ENCODE data around the gene ANKZF1. TPM values are rescaled to one million over a fixed set of nuclear protein-coding genes. Genes with fewer than 3 reads are reported as not detected.

Gene ANKZF1
- total RNA-seq, 2 experiments from 2014 or later = 140 to 166 TPM

GRCh38 chr2:219274361-219274921 is 44.8 kb downstream of the ANKZF1 start:
- CTCF ChIA-PET = interaction anchor here (0.9 to 15.5 kb wide), 8 partner anchors 13 to 233 kb away, joined by 3 to 257 read pairs (median 4); partner anchors contain the start of genes TUBA4A and TUBA4B
- peaks cover 20% of the 10 kb centered on the region for H3K4me1 Mint-ChIP-seq
- no peak overlapping the region for H3K4me3 Mint-ChIP-seq
- no peaks in the 10 kb centered on the region for H3K9me3 Mint-ChIP-seq (ENCODE audit: low read depth)
- ATAC-seq = no peak
- no peak overlapping the region for H3K27ac Mint-ChIP-seq
- no peak for DNase-seq
- intact Hi-C loops (cut with DNase I, micrococcal nuclease) = no loop called here
- no peaks in the 10 kb centered on the region for H3K27me3 Mint-ChIP-seq
- POLR2A ChIA-PET = no interaction called here
- no peaks in the 10 kb centered on the region for H3K36me3 Mint-ChIP-seq (ENCODE audit: low read depth)

GRCh38 chr2:219277703-219278654 is 48.4 kb downstream of the ANKZF1 start:
- intact Hi-C loops (cut with DNase I, micrococcal nuclease) = loop anchor here in 1 of 2 experiments (1.0 to 5.0 kb wide), 4 partner anchors 20 to 991 kb away; partner anchors contain the start of genes ABCB6 and ZFAND2B
- ChIA-PET CTCF (interaction anchor here (0.6 to 15.5 kb wide), 26 partner anchors 9 to 660 kb away, joined by 3 to 257 read pairs (median 3); partner anchors contain the start of genes ANKZF1, CNPPD1, GLB1L and STK16), POLR2A (interaction anchor here (0.6 to 2.6 kb wide), 10 partner anchors 24 to 619 kb away, joined by 3 to 33 read pairs (median 4); partner anchors contain the start of genes ANKZF1, ATG9A, BCS1L and DNPEP)
- peak overlapping the region; percentile 93 for H3K27ac Mint-ChIP-seq
- peaks cover 37% of the 10 kb centered on the region for H3K4me1 Mint-ChIP-seq
- peak overlapping the region; percentile 96 for H3K4me3 Mint-ChIP-seq
- peak; percentile 86 for DNase-seq
- H3K27me3 Mint-ChIP-seq = no peaks in the 10 kb centered on the region
- ATAC-seq = peak; percentile 8
- peaks cover 7% of the 10 kb centered on the region for H3K36me3 Mint-ChIP-seq (ENCODE audit: low read depth)
- no peaks in the 10 kb centered on the region for H3K9me3 Mint-ChIP-seq (ENCODE audit: low read depth)

- H3K27me3 Mint-ChIP-seq = no peaks in the 10 kb centered on the region
- H3K4me1 Mint-ChIP-seq = peaks cover 37% of the 10 kb centered on the region
- ChIA-PET CTCF (interaction anchor here (0.8 to 15.5 kb wide), 20 partner anchors 8 to 281 kb away, joined by 3 to 257 read pairs (median 4); partner anchors contain the start of genes ANKZF1, CNPPD1, GLB1L and STK16), POLR2A (interaction anchor here (0.6 to 2.6 kb wide), 10 partner anchors 16 to 619 kb away, joined by 3 to 33 read pairs (median 4); partner anchors contain the start of genes ANKZF1, ATG9A, BCS1L and TUBA4A)
- H3K36me3 Mint-ChIP-seq (ENCODE audit: low read depth) = peaks cover 10% of the 10 kb centered on the region
- ATAC-seq (no peak), DNase-seq (no peak)
- intact Hi-C loops (cut with DNase I, micrococcal nuclease) = loop anchor here (1.0 to 5.0 kb wide), 19 partner anchors 16 to 991 kb away; partner anchors contain the start of genes ABCB6 (in 2 of the 2), ANKZF1 (in 2 of the 2), ATG9A (in 2 of the 2) and TUBA4A (in 2 of the 2)
- H3K27ac Mint-ChIP-seq = peak overlapping the region; percentile 93
- no peaks in the 10 kb centered on the region for H3K9me3 Mint-ChIP-seq (ENCODE audit: low read depth)
- H3K4me3 Mint-ChIP-seq = peak overlapping the region; percentile 96
Observed at GRCh38 chr2:219278655-219279150, 49.1 kb downstream of the ANKZF1 start.

GRCh38 chr2:219279151-219279915 is 49.7 kb downstream of the ANKZF1 start, which contains the start of gene DNAJB2:
Gene DNAJB2 (plus strand): TSS chr2:219279366. CDS start chr2:219279834, 468 bp downstream.
- ATAC-seq (peak; percentile 86), DNase-seq (peak; percentile 100)
- Mint-ChIP-seq H3K9me3 (ENCODE audit: low read depth) (no peaks in the 10 kb centered on the region), H3K4me3 (peak within 1 kb of the TSS; percentile 96), H3K4me1 (peaks cover 37% of the 10 kb centered on the region), H3K27me3 (no peaks in the 10 kb centered on the region), H3K36me3 (ENCODE audit: low read depth) (peaks cover 10% of the 10 kb centered on the region), H3K27ac (peak within 1 kb of the TSS; percentile 95)
- POLR2A ChIA-PET = interaction anchor here (0.6 to 2.6 kb wide), 11 partner anchors 16 to 620 kb away, joined by 3 to 33 read pairs (median 4); partner anchors contain the start of genes ANKZF1, ATG9A, BCS1L and TUBA4A
- intact Hi-C loops (cut with DNase I, micrococcal nuclease) = loop anchor here (1.0 to 5.0 kb wide), 19 partner anchors 15 to 992 kb away; partner anchors contain the start of genes ABCB6 (in 2 of the 2), ANKZF1 (in 2 of the 2), ATG9A (in 2 of the 2) and TUBA4A (in 2 of the 2)
- CTCF ChIA-PET = interaction anchor here (0.8 to 15.5 kb wide), 15 partner anchors 8 to 124 kb away, joined by 3 to 257 read pairs (median 5); partner anchors contain the start of genes ANKZF1, CNPPD1, GLB1L and STK16

- H3K27ac Mint-ChIP-seq = peak overlapping the region; percentile 95
- intact Hi-C loops (cut with DNase I, micrococcal nuclease) = loop anchor here (1.0 to 5.0 kb wide), 19 partner anchors 14 to 993 kb away; partner anchors contain the start of genes ABCB6 (in 2 of the 2), ANKZF1 (in 2 of the 2), ATG9A (in 2 of the 2) and TUBA4A (in 2 of the 2)
- H3K9me3 Mint-ChIP-seq (ENCODE audit: low read depth) = no peaks in the 10 kb centered on the region
- ATAC-seq (no peak), DNase-seq (no peak)
- ChIA-PET CTCF (interaction anchor here (0.9 to 15.5 kb wide), 5 partner anchors 15 to 120 kb away, joined by 3 to 257 read pairs (median 27); partner anchors contain the start of genes TUBA4A and TUBA4B), POLR2A (interaction anchor here (1.6 to 2.6 kb wide), 3 partner anchors 26 to 50 kb away, joined by 8 to 33 read pairs (median 8); partner anchors contain the start of genes ANKZF1, ATG9A, TUBA4A and TUBA4B)
- H3K27me3 Mint-ChIP-seq = no peaks in the 10 kb centered on the region
- H3K4me3 Mint-ChIP-seq = peak overlapping the region; percentile 96
- peaks cover 37% of the 10 kb centered on the region for H3K4me1 Mint-ChIP-seq
- H3K36me3 Mint-ChIP-seq (ENCODE audit: low read depth) = peaks cover 10% of the 10 kb centered on the region
Observed at GRCh38 chr2:219279916-219280516, 50.4 kb downstream of the ANKZF1 start.

- ChIA-PET CTCF (interaction anchor here (0.9 to 15.5 kb wide), 3 partner anchors 15 to 121 kb away, joined by 3 to 257 read pairs (median 7); no protein-coding TSS in a partner anchor), POLR2A (interaction anchor here (0.8 kb wide), 1 partner anchor 31 kb away, joined by 3 read pairs; no protein-coding TSS in a partner anchor)
- DNase-seq = no peak
- Mint-ChIP-seq H3K27me3 (no peaks in the 10 kb centered on the region), H3K9me3 (ENCODE audit: low read depth) (no peaks in the 10 kb centered on the region), H3K4me1 (peaks cover 37% of the 10 kb centered on the region), H3K27ac (peak overlapping the region; percentile 95), H3K36me3 (ENCODE audit: low read depth) (peaks cover 12% of the 10 kb centered on the region), H3K4me3 (peak overlapping the region; percentile 96)
- no peak for ATAC-seq
- intact Hi-C loops (cut with DNase I, micrococcal nuclease) = no loop called here
Observed at GRCh38 chr2:219280651-219281050, 51.0 kb downstream of the ANKZF1 start.

- ChIA-PET CTCF (interaction anchor here (0.5 to 15.5 kb wide), 3 partner anchors 14 to 76 kb away, joined by 3 to 257 read pairs (median 7); no protein-coding TSS in a partner anchor), POLR2A (no interaction called here)
- DNase-seq (no peak), ATAC-seq (no peak)
- Mint-ChIP-seq H3K27ac (peak overlapping the region; percentile 37), H3K4me3 (no peak overlapping the region), H3K36me3 (ENCODE audit: low read depth) (peaks cover 17% of the 10 kb centered on the region), H3K27me3 (no peaks in the 10 kb centered on the region), H3K9me3 (ENCODE audit: low read depth) (no peaks in the 10 kb centered on the region), H3K4me1 (peaks cover 39% of the 10 kb centered on the region)
- intact Hi-C loops (cut with DNase I, micrococcal nuclease) = no loop called here
Observed at GRCh38 chr2:219281588-219281987, 52.0 kb downstream of the ANKZF1 start.

GRCh38 chr2:219282375-219282774 is 52.8 kb downstream of the ANKZF1 start:
- DNase-seq = no peak
- peaks cover 36% of the 10 kb centered on the region for H3K4me1 Mint-ChIP-seq
- ChIA-PET CTCF (interaction anchor here (15.5 kb wide), 1 partner anchor 13 kb away, joined by 257 read pairs; no protein-coding TSS in a partner anchor), POLR2A (interaction anchor here (0.6 kb wide), 1 partner anchor 37 kb away, joined by 5 read pairs; the partner anchor contains the start of genes GLB1L and STK16)
- no peak overlapping the region for H3K4me3 Mint-ChIP-seq
- H3K27me3 Mint-ChIP-seq = no peaks in the 10 kb centered on the region
- intact Hi-C loops (cut with DNase I, micrococcal nuclease) = no loop called here
- H3K27ac Mint-ChIP-seq = no peak overlapping the region
- H3K9me3 Mint-ChIP-seq (ENCODE audit: low read depth) = no peaks in the 10 kb centered on the region
- ATAC-seq = no peak
- peaks cover 17% of the 10 kb centered on the region for H3K36me3 Mint-ChIP-seq (ENCODE audit: low read depth)

- intact Hi-C loops (cut with DNase I, micrococcal nuclease) = no loop called here
- Mint-ChIP-seq H3K4me1 (peaks cover 29% of the 10 kb centered on the region), H3K27ac (peak overlapping the region; percentile 76), H3K27me3 (no peaks in the 10 kb centered on the region), H3K36me3 (ENCODE audit: low read depth) (peaks cover 17% of the 10 kb centered on the region), H3K4me3 (no peak overlapping the region), H3K9me3 (ENCODE audit: low read depth) (no peaks in the 10 kb centered on the region)
- DNase-seq (no peak), ATAC-seq (no peak)
- ChIA-PET CTCF (interaction anchor here (0.6 to 15.5 kb wide), 2 partner anchors 12 to 261 kb away, joined by 3 to 257 read pairs; partner anchors contain the start of genes CHPF and TMEM198), POLR2A (interaction anchor here (0.6 kb wide), 1 partner anchor 38 kb away, joined by 5 read pairs; the partner anchor contains the start of genes GLB1L and STK16)
Observed at GRCh38 chr2:219282943-219283581, 53.5 kb downstream of the ANKZF1 start.
